HK-2 (cell line): ENCODE results near the gene SEMA6A.

Experiments used
- DNase-seq: peaks from one replicate; pipeline ENCODE4 v3.0.0-alpha.2; 2018; ENCODE audit not compliant: unreplicated experiment

SEMA6A gene

GRCh38 chr5:116409591-116410296, 164.9 kb downstream of the SEMA6A start:
- DNase-seq: no peak

GRCh38 chr5:116406306-116407041, 168.1 kb downstream of the SEMA6A start:
- no peak for DNase-seq

- DNase-seq: no peak
Observed at GRCh38 chr5:116404792-116405191, 169.8 kb downstream of the SEMA6A start.

GRCh38 chr5:116404016-116404415, 170.6 kb downstream of the SEMA6A start:
- no peak for DNase-seq

GRCh38 chr5:116402235-116402634, 172.4 kb downstream of the SEMA6A start:
- DNase-seq: no peak

- no peak for DNase-seq
Observed at GRCh38 chr5:116401576-116401975, 173.0 kb downstream of the SEMA6A start.

GRCh38 chr5:116396476-116397099, 178.0 kb downstream of the SEMA6A start:
- DNase-seq: no peak

GRCh38 chr5:116395631-116396203, 178.9 kb downstream of the SEMA6A start:
- no peak for DNase-seq

- no peak for DNase-seq
Observed at GRCh38 chr5:116395226-116395625, 179.4 kb downstream of the SEMA6A start.

- no peak for DNase-seq
Observed at GRCh38 chr5:116394186-116394867, 180.3 kb downstream of the SEMA6A start.
